GM18907 (cell line): Measurements from ENCODE around the gene TEX14.
"Not testable (repeated sequence)": the region's sequence is repeated elsewhere in the genome, so short reads cannot be mapped to it uniquely, and the experiment has no call there.

Source experiments
- ATAC-seq: cut with Tn5 transposase; IDR thresholded peaks from one replicate; pipeline ENCODE4 v1.9.1; 2021; ENCODE audit warnings: mild to moderate bottlenecking, moderate library complexity; ENCODE audit not compliant: unreplicated experiment

The TEX14 gene

DNA sequence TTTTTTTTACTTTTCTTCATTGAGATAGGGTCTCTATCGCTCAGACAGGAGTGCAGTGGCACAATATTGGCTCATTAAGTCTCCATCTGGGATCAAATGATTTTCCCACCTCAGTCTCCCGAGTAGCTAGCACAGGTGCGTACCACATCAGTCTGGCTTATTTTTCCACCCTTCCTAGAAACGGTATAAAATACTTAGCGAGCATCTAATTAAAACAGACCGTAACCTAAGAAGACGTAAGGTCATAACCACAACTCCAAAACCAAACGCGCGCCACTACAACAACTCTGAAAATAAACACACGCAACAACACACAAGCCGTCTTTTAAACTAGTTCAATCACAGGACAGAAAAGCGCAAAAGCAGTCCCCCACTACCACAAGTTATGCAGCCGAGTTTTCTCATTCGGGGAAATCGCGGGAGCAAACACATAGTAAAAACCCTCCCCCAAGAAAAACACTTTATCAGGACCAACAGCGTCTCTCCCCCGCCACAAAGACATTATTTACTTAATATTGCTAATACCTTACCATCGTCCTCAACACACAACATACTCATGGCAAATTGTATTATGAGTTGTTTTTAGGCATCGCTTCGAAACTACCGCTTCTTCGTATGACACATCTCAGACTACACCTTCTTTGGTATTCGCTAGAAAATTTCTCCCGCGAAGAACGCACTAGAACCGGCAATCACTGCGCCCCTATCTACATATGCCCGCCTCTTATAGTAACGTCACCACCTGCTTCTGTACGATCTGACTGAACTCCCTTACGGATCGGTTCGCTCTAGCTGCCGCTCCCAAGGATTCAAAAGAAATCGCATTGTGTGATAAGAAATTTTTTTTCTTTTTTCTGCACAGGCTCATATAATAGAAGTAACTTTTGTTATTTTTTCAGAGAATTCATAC lies 32.8 kb downstream of the TEX14 start:
- peak; percentile 75 for ATAC-seq

DNA sequence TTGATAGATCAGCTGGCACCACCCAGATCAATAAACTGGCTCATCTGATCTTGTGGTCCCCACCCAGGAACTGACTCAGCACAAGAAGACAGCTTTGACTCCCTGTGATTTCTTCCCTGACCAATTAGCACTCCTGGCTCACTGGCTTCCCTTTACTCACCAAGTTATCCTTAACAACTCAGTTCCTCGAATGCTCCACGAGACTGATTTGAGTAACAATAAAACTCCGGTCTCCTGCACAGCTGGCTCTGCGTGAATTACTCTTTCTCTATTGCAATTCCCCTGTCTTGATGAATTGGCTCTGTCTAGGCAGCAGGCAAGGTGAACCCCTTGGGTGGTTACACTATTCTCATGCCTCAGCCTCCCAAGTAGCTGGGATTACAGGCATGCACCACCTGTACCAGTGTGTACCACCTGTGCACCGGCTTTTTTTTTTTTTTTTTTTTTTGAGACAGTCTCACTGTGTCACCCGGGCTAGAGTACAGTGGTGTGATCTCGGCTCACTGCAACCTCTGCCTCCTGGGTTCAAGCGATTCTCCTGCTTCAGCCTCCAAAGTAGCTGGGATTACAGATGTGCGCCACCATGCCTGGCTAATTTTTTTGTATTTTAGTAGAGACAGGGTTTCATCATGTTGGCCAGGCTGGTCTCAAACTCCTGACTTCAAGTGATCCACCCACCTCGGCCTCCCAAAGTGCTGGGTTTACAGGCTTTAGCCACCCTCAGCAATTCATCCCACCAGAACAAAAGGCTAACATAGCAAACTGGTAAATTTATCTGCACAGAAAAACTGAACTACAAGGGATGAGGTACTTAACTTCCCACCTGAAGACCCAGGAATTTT lies 33.7 kb downstream of the TEX14 start:
- ATAC-seq = not testable (repeated sequence)

GRCh38 chr17:58648236-58648635 lies 43.6 kb downstream of the TEX14 start:
- ATAC-seq = no peak

GRCh38 chr17:58643147-58643546 lies 48.7 kb downstream of the TEX14 start:
- ATAC-seq = no peak

DNA sequence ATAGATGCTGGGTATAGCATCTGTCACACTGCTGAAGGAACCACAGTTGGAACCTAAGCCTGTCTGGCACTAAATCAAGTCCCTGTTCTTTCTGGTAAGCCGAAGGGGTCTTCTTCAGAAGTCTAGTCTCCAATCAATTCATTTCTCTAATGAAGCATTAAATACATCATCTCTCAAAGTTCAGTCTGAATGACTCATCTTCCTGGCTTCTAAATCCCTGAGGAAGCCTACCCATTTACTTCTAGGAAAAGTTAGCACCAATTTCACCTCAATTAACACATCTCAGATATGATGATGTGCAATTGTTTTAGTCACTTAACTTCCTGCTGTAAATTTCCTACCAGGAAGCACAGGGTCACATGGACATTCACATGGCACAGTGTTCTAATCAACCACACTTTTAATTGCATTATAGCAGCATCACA lies 49.9 kb downstream of the TEX14 start:
- ATAC-seq = no peak

GRCh38 chr17:58640202-58640601 lies 51.6 kb downstream of the TEX14 start:
- ATAC-seq = no peak

DNA sequence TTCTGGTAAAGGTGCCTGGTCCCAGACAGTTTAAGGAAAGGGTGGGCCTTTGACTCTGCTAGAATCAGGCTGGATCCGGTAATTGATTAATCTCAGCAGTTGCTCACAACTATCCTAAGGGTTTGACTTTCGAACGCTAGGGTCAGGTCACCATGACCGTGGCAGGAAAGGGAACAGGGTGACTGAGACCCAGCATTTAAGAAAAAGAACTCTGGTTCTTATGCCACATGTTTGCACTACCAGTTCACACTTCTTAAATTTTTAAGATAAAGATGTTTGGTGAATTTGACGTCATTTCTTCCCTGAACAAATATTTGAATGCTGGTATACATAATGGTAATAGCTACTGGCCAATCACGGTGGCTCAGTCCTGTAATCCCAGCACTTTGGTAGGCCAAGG lies 52.2 kb downstream of the TEX14 start:
- ATAC-seq = no peak

GRCh38 chr17:58637011-58637570 lies 54.8 kb downstream of the TEX14 start:
- no peak for ATAC-seq

- ATAC-seq = no peak
Observed at GRCh38 chr17:58632324-58633314, 59.2 kb downstream of the TEX14 start.

- peak; percentile 80 for ATAC-seq
Observed at GRCh38 chr17:58631523-58632323, 60.1 kb downstream of the TEX14 start.

DNA sequence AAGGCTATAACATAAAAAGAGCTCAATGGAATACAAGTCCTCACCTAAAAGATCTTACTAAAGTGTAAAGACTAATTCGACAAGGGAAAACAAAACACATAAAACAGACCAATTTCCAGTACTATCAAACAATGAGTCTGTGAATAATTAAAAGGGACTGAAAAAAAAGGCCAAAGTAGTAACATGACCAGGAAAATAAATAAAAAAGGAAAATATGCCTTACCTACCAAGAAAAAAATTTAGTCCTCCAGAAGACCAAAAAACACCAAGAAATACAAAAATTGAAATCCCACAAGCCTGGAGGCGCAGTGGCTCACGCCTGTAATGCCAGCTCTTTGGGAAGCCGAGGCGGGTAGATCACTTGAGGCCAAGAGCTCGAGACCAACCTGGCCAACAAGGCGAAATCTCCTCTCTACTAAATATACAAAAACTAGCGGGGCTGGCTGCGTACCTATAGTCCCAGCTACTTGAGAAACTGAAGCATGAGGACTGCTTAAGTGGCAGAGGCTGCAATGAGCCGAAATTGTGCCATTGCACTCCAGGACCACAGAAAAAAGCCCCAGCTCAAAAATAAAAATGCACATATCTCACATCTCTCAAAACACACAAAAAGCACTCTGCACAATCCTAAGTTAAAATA lies 60.8 kb downstream of the TEX14 start:
- ATAC-seq = no peak

DNA sequence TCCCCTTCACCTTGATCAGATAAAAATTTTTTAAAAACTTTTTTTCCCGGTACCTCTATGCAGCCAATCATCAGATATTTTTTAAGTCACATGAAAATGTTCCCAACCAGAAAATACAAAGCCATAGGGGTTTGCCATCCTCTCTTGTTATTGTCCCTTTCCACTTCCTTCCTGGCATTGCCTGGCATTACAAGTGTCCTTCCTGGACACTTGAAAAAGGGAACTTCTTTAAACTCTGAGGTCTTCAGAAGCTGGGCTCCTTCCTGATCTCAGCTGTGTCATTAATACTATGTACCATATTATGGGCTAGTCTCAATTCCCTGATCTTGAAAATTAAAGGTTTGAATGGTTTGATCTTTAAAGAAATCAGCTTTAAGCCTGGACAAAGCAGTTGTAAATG lies 64.9 kb downstream of the TEX14 start:
- no peak for ATAC-seq

GRCh38 chr17:58624751-58625150 lies 67.1 kb downstream of the TEX14 start:
- ATAC-seq = no peak

GRCh38 chr17:58621174-58621573 lies 70.7 kb downstream of the TEX14 start:
- peak; percentile 77 for ATAC-seq

- no peak for ATAC-seq
Observed at GRCh38 chr17:58618336-58618735, 73.5 kb downstream of the TEX14 start.

GRCh38 chr17:58617563-58617962 lies 74.3 kb downstream of the TEX14 start:
- no peak for ATAC-seq

- ATAC-seq = peak; percentile 60
Observed at GRCh38 chr17:58615768-58616659, 75.8 kb downstream of the TEX14 start.

GRCh38 chr17:58614859-58615459 lies 76.9 kb downstream of the TEX14 start:
- no peak for ATAC-seq
